SU-DHL-6 (cell line): ENCODE data around the gene BCL2.

Experiments
- CTCF ChIP-seq: fragments of 200-600 bp; sonication (generic); IDR thresholded peaks from one replicate; pipeline ENCODE4 v1.5.1; 2017; ENCODE audit warnings: antibody characterized with exemption, mild to moderate bottlenecking, low read length, moderate library complexity; ENCODE audit not compliant: insufficient read depth, poor library complexity, severe bottlenecking
- EZH2phosphoT487 ChIP-seq: fragments of 200-600 bp; sonication (generic), shearing (Covaris generic); conservative IDR thresholded peaks from 2 replicates; pipeline ENCODE4 v1.6.1; 2018; ENCODE audit warnings: mild to moderate bottlenecking, antibody characterized with exemption, low read length, moderate library complexity, mixed read lengths

- TF ChIP-seq CTCF (no peak), EZH2phosphoT487 (no peak)
Observed at GRCh38 chr18:63185984-63186383, 133.6 kb downstream of the BCL2 start.
